ENCODE data around the gene DLL3. TPM values are rescaled to one million over a fixed set of nuclear protein-coding genes. Genes with fewer than 3 reads are reported as not detected.
A peak's percentile ranks its signal among the peaks of the same experiment; 100 is the strongest.

The DLL3 gene
- total RNA-seq, 1 donor from 2014 or later: not detected

- peak overlapping the region; percentile 70 for H3K4me3 ChIP-seq
- no peak for DNase-seq
- intact Hi-C loops (cut with DNase I): no loop called here
Measured at GRCh38 chr19:39540333-39540673, 41.6 kb downstream of the DLL3 start.

GRCh38 chr19:39542206-39542605 lies 43.5 kb downstream of the DLL3 start:
- intact Hi-C loops (cut with DNase I): no loop called here
- no peak overlapping the region for H3K4me3 ChIP-seq
- TF ChIP-seq CTCF (IDR thresholded peaks at IDR 0.05): no peak
- H3K9me3 ChIP-seq: no peaks in the 10 kb centered on the region
- no peaks in the 10 kb centered on the region for H3K27me3 ChIP-seq
- ATAC-seq (no peak), DNase-seq (no peak)
- H3K27ac ChIP-seq: no peak overlapping the region
- no peaks in the 10 kb centered on the region for H3K36me3 ChIP-seq
- peaks cover 20% of the 10 kb centered on the region for H3K4me1 ChIP-seq

More at GRCh38 chr19:39540333-39540673, 41.6 kb downstream of the DLL3 start:
- no peak overlapping the region for H3K27ac ChIP-seq
- TF ChIP-seq CTCF (IDR thresholded peaks at IDR 0.05): no peak
- no peak for ATAC-seq
- no peaks in the 10 kb centered on the region for H3K9me3 ChIP-seq
- peaks cover 20% of the 10 kb centered on the region for H3K4me1 ChIP-seq
- H3K36me3 ChIP-seq: no peaks in the 10 kb centered on the region
- H3K27me3 ChIP-seq: no peaks in the 10 kb centered on the region

- Histone ChIP-seq H3K4me1 (peaks cover 14% of the 10 kb centered on the region), H3K36me3 (no peaks in the 10 kb centered on the region), H3K9me3 (no peaks in the 10 kb centered on the region), H3K27ac (no peak overlapping the region), H3K27me3 (no peaks in the 10 kb centered on the region), H3K4me3 (no peak overlapping the region)
- DNase-seq (no peak), ATAC-seq (no peak)
- intact Hi-C loops (cut with DNase I): no loop called here
- TF ChIP-seq CTCF (IDR thresholded peaks at IDR 0.05): no peak
Measured at GRCh38 chr19:39543477-39543857, 44.7 kb downstream of the DLL3 start.

GRCh38 chr19:39544226-39544903 lies 45.6 kb downstream of the DLL3 start:
- ATAC-seq (no peak), DNase-seq (no peak)
- Histone ChIP-seq H3K4me3 (no peak overlapping the region), H3K27me3 (no peaks in the 10 kb centered on the region), H3K27ac (no peak overlapping the region), H3K4me1 (peaks cover 7% of the 10 kb centered on the region), H3K36me3 (no peaks in the 10 kb centered on the region), H3K9me3 (no peaks in the 10 kb centered on the region)
- intact Hi-C loops (cut with DNase I): no loop called here
- TF ChIP-seq CTCF (IDR thresholded peaks at IDR 0.05): no peak

GRCh38 chr19:39544911-39545310 lies 46.2 kb downstream of the DLL3 start:
- Histone ChIP-seq H3K27ac (no peak overlapping the region), H3K27me3 (no peaks in the 10 kb centered on the region), H3K4me1 (peaks cover 7% of the 10 kb centered on the region), H3K9me3 (no peaks in the 10 kb centered on the region), H3K36me3 (no peaks in the 10 kb centered on the region), H3K4me3 (no peak overlapping the region)
- DNase-seq (no peak), ATAC-seq (no peak)
- TF ChIP-seq CTCF (IDR thresholded peaks at IDR 0.05): no peak
- intact Hi-C loops (cut with DNase I): no loop called here

GRCh38 chr19:39546599-39546998 lies 47.9 kb downstream of the DLL3 start:
- H3K36me3 ChIP-seq: no peaks in the 10 kb centered on the region
- no peaks in the 10 kb centered on the region for H3K9me3 ChIP-seq
- no peaks in the 10 kb centered on the region for H3K4me1 ChIP-seq
- no peak overlapping the region for H3K4me3 ChIP-seq
- intact Hi-C loops (cut with DNase I): no loop called here
- ATAC-seq (no peak), DNase-seq (no peak)
- H3K27me3 ChIP-seq: no peaks in the 10 kb centered on the region
- no peak overlapping the region for H3K27ac ChIP-seq
- no peak for TF ChIP-seq CTCF (IDR thresholded peaks at IDR 0.05)

All from upper lobe of right lung (tissue), 1 donor.